ENCODE data around the gene RMND1.

DNA sequence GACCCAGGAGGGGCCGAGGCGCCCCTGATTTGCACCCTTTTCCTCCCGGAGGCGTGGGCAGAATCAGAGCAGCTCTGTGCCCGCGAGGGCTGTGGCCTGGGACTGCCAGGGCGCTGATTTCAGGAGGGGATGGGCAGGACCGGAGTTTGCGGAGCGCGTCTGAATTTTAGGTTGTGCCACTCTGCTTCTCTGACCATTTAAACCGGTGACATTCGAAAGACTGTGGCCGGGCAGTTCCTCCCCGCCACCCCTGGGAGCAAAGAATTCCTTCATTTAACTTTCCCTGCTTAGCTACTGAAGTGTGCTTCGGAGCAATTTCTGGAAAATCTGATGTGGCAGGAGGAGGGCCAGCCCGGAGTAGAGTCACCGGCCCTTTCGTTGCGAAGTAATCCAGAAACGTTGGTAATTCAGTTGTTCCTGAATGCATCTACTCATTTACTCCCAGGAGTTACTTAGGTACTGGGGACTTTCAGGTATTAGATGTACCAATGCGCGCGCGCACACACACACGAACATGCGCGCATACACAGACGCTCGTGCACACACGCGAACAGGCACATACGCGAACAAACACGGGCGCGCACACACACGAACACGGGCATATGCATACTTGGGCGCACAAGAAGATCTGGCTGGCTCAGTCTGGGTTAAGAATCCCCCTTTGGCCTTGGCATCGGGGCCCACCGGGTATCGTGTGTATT is 42.5 kb upstream of the RMND1 start:
- TF ChIP-seq POLR2A (IDR thresholded peaks at IDR 0.05): peak in 1 of 2 donors; percentile 65
- TF ChIP-seq, protein P1, sequence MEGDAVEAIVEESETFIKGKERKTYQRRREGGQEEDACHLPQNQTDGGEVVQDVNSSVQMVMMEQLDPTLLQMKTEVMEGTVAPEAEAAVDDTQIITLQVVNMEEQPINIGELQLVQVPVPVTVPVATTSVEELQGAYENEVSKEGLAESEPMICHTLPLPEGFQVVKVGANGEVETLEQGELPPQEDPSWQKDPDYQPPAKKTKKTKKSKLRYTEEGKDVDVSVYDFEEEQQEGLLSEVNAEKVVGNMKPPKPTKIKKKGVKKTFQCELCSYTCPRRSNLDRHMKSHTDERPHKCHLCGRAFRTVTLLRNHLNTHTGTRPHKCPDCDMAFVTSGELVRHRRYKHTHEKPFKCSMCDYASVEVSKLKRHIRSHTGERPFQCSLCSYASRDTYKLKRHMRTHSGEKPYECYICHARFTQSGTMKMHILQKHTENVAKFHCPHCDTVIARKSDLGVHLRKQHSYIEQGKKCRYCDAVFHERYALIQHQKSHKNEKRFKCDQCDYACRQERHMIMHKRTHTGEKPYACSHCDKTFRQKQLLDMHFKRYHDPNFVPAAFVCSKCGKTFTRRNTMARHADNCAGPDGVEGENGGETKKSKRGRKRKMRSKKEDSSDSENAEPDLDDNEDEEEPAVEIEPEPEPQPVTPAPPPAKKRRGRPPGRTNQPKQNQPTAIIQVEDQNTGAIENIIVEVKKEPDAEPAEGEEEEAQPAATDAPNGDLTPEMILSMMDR (IDR thresholded peaks at IDR 0.05): peak in 2 of 6 experiments; percentile 20 to 23

All from thyroid gland (tissue), 4 donors.